Heart right ventricle (tissue), 16 donors: ENCODE measurements around the gene CARD19. TPM values are rescaled to one million over a fixed set of nuclear protein-coding genes. Genes with fewer than 3 reads are reported as not detected.

Experiments used
- ATAC-seq, 8 donors: fragments of 200-7000 bp; cut with Tn5 transposase; one replicate each; pipeline ENCODE4 v1.9.1; 2020; ENCODE audit warnings: mild to moderate bottlenecking in 8 of 8, moderate library complexity in 8 of 8, moderate number of reproducible peaks in 1 of 8
- DNase-seq, 2 donors: peaks; one replicate each; pipeline ENCODE4 v3.0.0-alpha.2; 2020
- H3K27ac ChIP-seq, 10 donors: fragments of 200-600 bp; sonication (generic) in 2 of 10; one replicate each; pipeline versions ENCODE4 v1.5.0 to v1.8.0; 2020 to 2022; ENCODE audit warnings: mild to moderate bottlenecking in 3 of 10
- H3K27me3 ChIP-seq, 7 donors: fragments of 200-600 bp; one replicate each; pipeline ENCODE4 v1.8.0; 2021 to 2022; ENCODE audit warnings: mild to moderate bottlenecking in 2 of 7
- H3K36me3 ChIP-seq, 9 donors: fragments of 200-600 bp; sonication (generic) in 1 of 9; one replicate each; pipeline versions ENCODE4 v1.5.0 to v1.8.0; 2020 to 2022; ENCODE audit warnings: mild to moderate bottlenecking in 2 of 9
- H3K4me1 ChIP-seq, 9 donors: fragments of 200-600 bp; sonication (generic) in 1 of 9; one replicate each; pipeline versions ENCODE4 v1.5.0 to v1.8.0; 2020 to 2022; ENCODE audit warnings: mild to moderate bottlenecking in 4 of 9
- H3K4me3 ChIP-seq, 10 donors: fragments of 200-600 bp; sonication (generic) in 2 of 10; one replicate each; pipeline versions ENCODE4 v1.5.0 to v1.8.0; 2020 to 2022; ENCODE audit warnings: mild to moderate bottlenecking in 7 of 10, moderate library complexity in 2 of 10
- H3K9me3 ChIP-seq, 11 donors: fragments of 200-600 bp in 10 of 11; sonication (generic) in 2 of 11; one replicate each; pipeline versions ENCODE4 v1.5.0 to v1.8.0; 2013 to 2022; ENCODE audit warnings: mild to moderate bottlenecking in 2 of 11, control low read depth in 1 of 11, moderate library complexity in 1 of 11
- CTCF ChIP-seq, 9 donors: fragments of 200-600 bp; sonication (generic) in 2 of 9; IDR thresholded peaks; one replicate each; pipeline versions ENCODE4 v1.5.0 to v1.8.0; 2021 to 2022; ENCODE audit warnings: antibody characterized with exemption in 9 of 9, mild to moderate bottlenecking in 5 of 9, moderate library complexity in 1 of 9
- WGBS, 2 donors: extraction: QIAGEN DNeasy Blood & Tissue Kit; methylation state at CpG; one replicate each; pipeline ENCODE4 v1.1.7; 2013; ENCODE audit warnings: inconsistent platforms in 1 of 2; 5-methylcytosine and 5-hydroxymethylcytosine counted together
- intact Hi-C, 10 donors: fragments of 100-400 bp; cut with DNase I; formaldehyde crosslinking; loops; one replicate each; pipeline versions ENCODE4 v1.11.1 to v1.14.2; 2022
- polyA plus RNA-seq, 2 donors: library from polyadenylated mRNA; stranded (reverse); fragments of 200-250 nt; gene quantifications; one replicate each; pipeline ENCODE4 v1.2.3, GENCODE V29; 2013
- total RNA-seq, 10 donors: library from RNA; stranded (reverse); fragmentation: NEBNext Ultra II Directional in 3 of 10; extraction: Animal tissue kit (Norgen Biotek cat#: 25700) in 3 of 10; gene quantifications; one replicate each; pipeline versions ENCODE4 v1.2.1 to v1.2.4, GENCODE V29; 2021 to 2023
- donor health status: Arrhythmogenic right ventricular cardiomyopathy.
- donor health status: ischemic (EF 13 %, LVEDD 7.1; RV severe dilation, severe dysfunction).
- donor health status: healthy with polysubstance abuse.
- donor health status: DM: no; HTN: yes; CAD: no.
- donor health status: DM: no; HTN: no; CAD: no.
- donor health status: ischemic (EF 25% LVEDD 6.9; RV normal size, moderate dysfunction).
- donor health status: ischemic (EF 25% LVEDD 5.7; RV mildly dilated, moderate dysfunction).
- donor health status: healthy.
- donor health status: DM: yes; HTN: yes; CAD: no.
- donor health status: Ischemic cardiomyopathy.
- donor health status: ischemic (EF 35%, LVEDD 5.7; RV mildly dilated, moderate dysfunction).
- donor health status: nonischemic (EF 11% LVEDD 7.7; RV severe dilation, severe dysfunction).
- donor health status: DM: yes; HTN: yes; CAD: no.
- donor health status: PGD.
- donor health status: ischemic (EF 29% LVEDD 5.4; RV normal size, mild dysfunction).
- donor health status: nonischemic (EF 23%, LVEDD 6.1; RV moderate dilation, normal function).

The CARD19 gene
- total and polyA plus RNA-seq, 12 donors = 22.3 to 47.3 (median 26.1) TPM

GRCh38 chr9:93091056-93091452 is 5.0 kb upstream of the CARD19 start:
- H3K4me1 ChIP-seq = peaks cover 5 to 32% (median 23%) of the 10 kb centered on the region in 9 donors
- H3K9me3 ChIP-seq = peaks cover 0 to 18% (median 4%) of the 10 kb centered on the region in 11 donors
- H3K27me3 ChIP-seq = no peaks in the 10 kb centered on the region
- H3K4me3 ChIP-seq = no peak overlapping the region
- intact Hi-C loops = loop anchor here in 1 of 10 donors (10.0 kb wide), 1 partner anchor 86 kb away; no protein-coding TSS in a partner anchor
- no peaks in the 10 kb centered on the region for H3K36me3 ChIP-seq
- no peak for TF ChIP-seq CTCF (IDR thresholded peaks at IDR 0.05)
- H3K27ac ChIP-seq = no peak overlapping the region
- 87 to 93% methylated on average over 4 of the region's 4 CpGs for WGBS, 2 donors
- no peak for ATAC-seq
- no peak for DNase-seq

- no peak for TF ChIP-seq CTCF (IDR thresholded peaks at IDR 0.05)
- ATAC-seq = no peak
- no peak for DNase-seq
- H3K9me3 ChIP-seq = peaks cover 0 to 18% (median 4%) of the 10 kb centered on the region in 11 donors
- peaks cover 5 to 33% (median 27%) of the 10 kb centered on the region in 9 donors for H3K4me1 ChIP-seq
- H3K27ac ChIP-seq = no peak overlapping the region
- H3K36me3 ChIP-seq = no peaks in the 10 kb centered on the region
- H3K27me3 ChIP-seq = no peaks in the 10 kb centered on the region
- 79 to 83% methylated on average over 3 of the region's 3 CpGs for WGBS, 2 donors
- intact Hi-C loops = loop anchor here in 1 of 10 donors (10.0 kb wide), 1 partner anchor 87 kb away; no protein-coding TSS in a partner anchor
- no peak overlapping the region for H3K4me3 ChIP-seq
Observed at GRCh38 chr9:93091453-93092081, 4.5 kb upstream of the CARD19 start.

DNA sequence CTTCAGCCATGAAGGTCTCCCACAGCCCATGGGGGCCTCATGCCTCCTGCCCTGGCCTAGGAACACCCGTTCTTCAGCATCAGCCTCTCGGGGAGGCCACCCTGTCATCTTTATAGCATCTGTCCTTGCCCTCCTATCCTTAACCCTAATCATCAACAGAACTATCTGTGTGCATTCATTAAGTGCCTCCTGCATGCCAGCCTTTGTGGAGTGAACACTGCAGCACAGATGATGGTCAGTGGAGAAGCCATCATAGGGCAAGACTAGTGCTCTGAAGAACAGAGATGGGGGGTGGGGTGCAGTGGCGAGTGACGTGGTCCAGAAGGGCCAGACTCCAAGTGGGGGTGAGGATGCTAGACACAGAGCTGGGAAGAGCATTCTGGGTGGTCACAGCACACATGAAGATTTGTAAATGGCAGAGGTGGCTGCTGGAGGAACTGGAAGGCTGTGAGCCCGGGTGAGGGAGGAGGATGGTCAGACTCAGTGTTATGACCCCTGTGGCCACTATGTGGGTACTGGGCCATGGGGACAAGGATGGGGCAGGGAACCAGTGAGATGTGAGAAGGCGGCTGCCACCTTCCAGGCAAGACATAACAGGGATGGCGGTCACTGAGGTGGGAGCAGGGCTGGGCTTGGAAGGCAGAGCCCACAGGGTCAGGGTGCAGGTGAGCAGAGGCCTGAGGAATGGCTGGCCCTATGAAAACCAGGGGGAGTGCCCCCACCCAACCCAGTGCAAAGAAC is 3.6 kb upstream of the CARD19 start:
- intact Hi-C loops = loop anchor here in 1 of 10 donors (10.0 kb wide), 1 partner anchor 88 kb away; no protein-coding TSS in a partner anchor
- 82 to 90% methylated on average over 7 of the region's 7 CpGs for WGBS, 2 donors
- DNase-seq = no peak

More for the DNA sequence above, 3.6 kb upstream of the CARD19 start:
- no peak overlapping the region for H3K4me3 ChIP-seq
- TF ChIP-seq CTCF (IDR thresholded peaks at IDR 0.05) = no peak
- peak overlapping the region in 9 of 10 donors; percentile 39 to 99 (median 94) for H3K27ac ChIP-seq
- ATAC-seq = no peak
- H3K9me3 ChIP-seq = peaks cover 0 to 18% (median 4%) of the 10 kb centered on the region in 11 donors
- peaks cover 9 to 41% (median 36%) of the 10 kb centered on the region in 9 donors for H3K4me1 ChIP-seq
- H3K36me3 ChIP-seq = no peaks in the 10 kb centered on the region
- no peaks in the 10 kb centered on the region for H3K27me3 ChIP-seq
